Measurements from ENCODE around the gene EPHA5.
"Not testable (repeated sequence)": the region's sequence is repeated elsewhere in the genome, so short reads cannot be mapped to it uniquely, and the experiment has no call there.

EPHA5 gene

DNA sequence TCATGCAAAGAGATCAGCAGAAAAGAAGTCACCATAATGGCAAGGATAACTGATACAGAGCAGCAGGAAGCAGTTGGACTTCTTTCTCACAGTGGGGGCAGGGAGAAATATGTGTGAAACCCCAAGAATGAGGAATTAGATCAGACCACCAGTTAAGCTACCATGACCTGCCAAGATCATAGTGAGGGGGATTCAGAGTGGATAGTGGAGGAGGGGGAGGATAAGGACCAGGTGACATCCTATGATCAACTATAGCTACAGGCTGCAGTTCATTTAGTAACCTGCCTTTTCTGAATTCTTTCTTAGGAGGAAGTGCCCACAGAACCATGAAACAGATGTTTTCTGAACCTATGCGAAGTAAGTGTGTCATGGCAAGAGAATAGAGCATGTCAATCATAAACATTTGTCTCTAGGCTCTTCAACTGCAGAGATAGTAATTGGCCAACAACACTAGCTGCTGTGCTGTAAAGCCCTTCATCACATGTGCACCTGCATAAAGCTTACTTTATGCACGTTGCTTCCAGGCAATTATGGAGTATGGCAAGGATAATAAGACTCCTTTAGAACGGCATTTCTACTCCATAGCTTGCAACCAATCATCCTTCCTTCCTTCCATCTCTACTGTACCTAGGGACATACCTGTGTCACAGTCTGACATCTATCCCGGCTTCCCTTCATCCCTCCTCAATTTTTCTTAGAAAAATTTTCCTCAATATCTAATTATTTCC, 329.7 kb downstream of the EPHA5 start:
- TF ChIP-seq POLR2A (IDR thresholded peaks at IDR 0.05; ENCODE audit: low read length), result no peak
- TF ChIP-seq GATA1 (IDR thresholded peaks at IDR 0.05; ENCODE audit: low read depth, low read length), result no peak
- DNase-seq, result no peak

DNA sequence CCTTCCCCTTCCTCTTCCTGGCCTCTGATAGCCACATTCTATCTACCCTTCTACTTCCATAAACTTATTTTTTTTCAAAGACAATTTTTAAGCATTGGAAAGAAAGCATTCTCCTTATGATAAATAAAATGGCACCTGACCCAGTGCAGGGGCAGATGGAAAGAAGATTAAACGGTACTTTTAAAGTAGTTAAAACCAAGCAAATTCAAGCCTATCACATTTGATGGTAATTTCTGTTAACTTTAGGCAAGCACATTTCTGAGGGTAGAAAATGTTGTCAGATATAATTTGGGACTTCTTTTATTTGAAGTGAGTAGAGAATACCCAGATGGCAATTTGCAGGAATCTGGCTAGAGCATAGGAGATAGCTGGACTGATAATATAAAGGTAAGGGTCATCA, 332.9 kb downstream of the EPHA5 start:
- TF ChIP-seq GATA1 (IDR thresholded peaks at IDR 0.05; ENCODE audit: low read depth, low read length), result no peak
- TF ChIP-seq POLR2A (IDR thresholded peaks at IDR 0.05; ENCODE audit: low read length), result no peak
- DNase-seq, result no peak

DNA sequence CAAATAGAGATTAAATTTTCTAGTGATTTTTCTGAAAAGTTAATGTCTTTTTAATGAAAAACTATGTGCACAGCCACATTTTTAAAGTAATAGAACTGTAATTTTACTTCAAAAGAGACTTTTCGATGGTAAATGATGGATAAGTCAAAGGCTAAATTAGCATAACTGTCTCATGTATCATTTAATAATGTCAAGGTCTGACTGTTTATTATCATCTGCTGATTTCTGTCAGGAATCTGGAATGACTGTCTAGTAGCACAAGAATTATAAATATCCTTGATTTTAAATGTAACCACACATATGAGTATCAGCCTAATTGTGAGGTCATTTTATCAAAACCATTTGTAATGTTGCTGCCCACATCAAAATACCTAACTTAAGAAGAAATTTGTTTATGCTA, 333.8 kb downstream of the EPHA5 start:
- DNase-seq, result no peak
- TF ChIP-seq POLR2A (IDR thresholded peaks at IDR 0.05; ENCODE audit: low read length), result no peak
- no peak for TF ChIP-seq GATA1 (IDR thresholded peaks at IDR 0.05; ENCODE audit: low read depth, low read length)

DNA sequence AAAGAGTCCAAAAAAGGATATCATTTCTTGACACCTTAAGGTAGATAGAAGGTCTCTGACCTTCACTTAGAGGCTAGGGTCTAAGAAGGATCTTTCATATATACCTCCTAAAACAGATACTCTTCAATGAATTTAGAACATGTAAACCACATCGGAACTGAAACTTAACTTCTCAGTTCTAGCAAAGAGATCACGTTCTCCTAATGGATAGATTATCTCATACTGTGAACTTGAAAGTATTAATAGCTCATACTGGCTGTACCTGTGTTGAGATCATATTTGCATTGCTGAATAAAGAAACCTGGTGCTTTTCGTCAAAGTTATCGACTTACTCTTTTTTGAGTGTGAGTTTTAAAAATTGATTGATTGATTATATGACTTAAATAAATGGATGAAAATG, 353.8 kb downstream of the EPHA5 start:
- TF ChIP-seq POLR2A (IDR thresholded peaks at IDR 0.05; ENCODE audit: low read length), result no peak
- TF ChIP-seq GATA1 (IDR thresholded peaks at IDR 0.05; ENCODE audit: low read depth, low read length), result no peak
- no peak for DNase-seq

DNA sequence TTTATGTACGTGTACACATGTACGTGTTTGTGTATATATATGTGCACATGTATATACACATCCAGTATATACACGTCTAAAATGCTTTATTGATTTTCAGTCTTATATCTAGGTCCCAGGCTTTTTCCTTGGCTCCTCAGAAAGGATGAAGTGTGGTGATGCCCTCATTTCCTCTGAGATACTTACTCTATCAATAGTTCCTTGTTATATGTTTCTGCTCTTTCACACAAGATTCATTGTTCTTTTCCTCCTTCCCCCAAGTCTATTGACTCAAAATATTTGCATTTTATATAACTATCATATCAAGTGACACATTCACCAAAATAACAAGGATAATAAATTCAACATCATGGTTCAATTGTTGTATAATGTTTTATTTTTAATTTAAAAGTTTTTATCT, 359.2 kb downstream of the EPHA5 start:
- DNase-seq, result no peak
- TF ChIP-seq GATA1 (IDR thresholded peaks at IDR 0.05; ENCODE audit: low read depth, low read length) (no peak), POLR2A (IDR thresholded peaks at IDR 0.05; ENCODE audit: low read length) (no peak)

DNA sequence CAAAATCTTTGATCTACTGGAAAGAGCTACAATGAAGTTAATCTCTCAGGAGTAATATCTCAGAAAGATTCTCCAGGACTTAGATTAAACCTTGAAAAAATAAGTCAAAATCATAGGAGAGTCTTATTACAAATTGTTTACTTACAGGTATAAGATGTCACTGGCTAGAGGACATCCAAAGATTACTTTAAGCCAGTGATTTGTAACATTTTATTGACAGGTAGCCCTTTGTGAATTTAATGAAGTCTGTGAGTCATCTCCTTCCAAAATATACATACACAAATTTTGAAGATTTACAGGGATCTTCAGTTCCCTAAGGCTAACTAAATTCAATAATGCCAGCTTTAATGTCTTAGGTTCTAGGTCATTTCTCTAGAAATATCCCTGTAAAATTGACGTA, 359.7 kb downstream of the EPHA5 start:
- no peak for DNase-seq
- TF ChIP-seq POLR2A (IDR thresholded peaks at IDR 0.05; ENCODE audit: low read length), result no peak

DNA sequence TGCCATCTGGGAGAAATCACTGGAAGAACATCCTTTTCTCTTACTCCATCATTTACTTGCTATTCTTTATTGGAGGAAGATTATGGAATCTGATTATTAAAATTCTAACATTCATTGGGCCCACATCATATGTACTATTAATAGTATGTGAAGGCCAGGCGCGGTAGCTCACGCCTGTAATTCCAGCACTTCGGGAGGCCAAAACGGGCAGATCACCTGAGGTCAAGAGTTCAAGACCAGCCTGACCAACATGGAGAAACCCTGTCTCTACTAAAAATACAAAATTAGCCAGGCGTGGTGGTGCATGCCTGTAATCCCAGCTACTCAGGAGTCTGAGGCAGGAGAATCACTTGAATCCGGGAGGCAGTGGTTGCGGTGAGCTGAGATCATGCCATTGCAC, 361.7 kb downstream of the EPHA5 start:
- not testable (repeated sequence) for DNase-seq

DNA sequence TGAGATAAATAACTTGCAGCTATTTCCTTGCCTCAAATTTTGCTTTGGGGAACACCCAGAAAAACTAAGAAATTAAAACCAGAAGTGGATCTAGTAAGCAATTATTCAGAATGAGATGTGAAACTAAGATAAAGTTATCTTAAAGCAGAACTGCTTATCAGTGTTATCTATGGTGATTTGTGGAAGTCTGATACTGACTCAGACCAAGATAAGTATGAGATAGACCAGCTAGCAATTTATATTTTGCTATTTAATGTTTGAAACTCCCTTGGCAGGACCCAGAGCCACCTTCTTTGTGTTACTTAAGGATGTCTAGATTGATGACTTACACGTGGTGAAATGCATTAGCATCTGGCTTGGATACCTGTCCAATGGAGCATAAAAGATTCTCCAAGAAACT, 368.1 kb downstream of the EPHA5 start:
- DNase-seq, result no peak
- no peak for TF ChIP-seq GATA1 (IDR thresholded peaks at IDR 0.05; ENCODE audit: low read depth, low read length)
- no peak for TF ChIP-seq POLR2A (IDR thresholded peaks at IDR 0.05; ENCODE audit: low read length)

DNA sequence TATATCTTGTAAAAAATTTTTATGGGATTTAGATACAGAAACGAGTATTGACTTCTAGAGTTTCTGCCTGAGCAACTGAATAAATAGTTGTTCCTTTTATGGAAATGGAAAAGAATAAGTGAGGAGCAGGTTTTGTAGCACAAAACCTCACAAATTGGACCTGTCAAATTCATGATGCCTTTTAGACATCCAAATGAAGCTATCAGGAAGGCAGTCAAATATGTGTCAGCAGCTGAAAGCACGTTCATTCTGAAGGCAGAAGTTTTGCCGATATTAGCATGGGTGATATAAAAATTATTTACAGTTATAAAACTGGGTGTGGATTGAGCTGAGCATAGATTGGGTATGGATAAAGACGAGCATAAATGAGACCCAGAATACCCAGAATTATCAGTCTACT, 374.0 kb downstream of the EPHA5 start:
- no peak for DNase-seq
- no peak for TF ChIP-seq GATA1 (IDR thresholded peaks at IDR 0.05; ENCODE audit: low read depth, low read length)
- TF ChIP-seq POLR2A (IDR thresholded peaks at IDR 0.05; ENCODE audit: low read length), result no peak

DNA sequence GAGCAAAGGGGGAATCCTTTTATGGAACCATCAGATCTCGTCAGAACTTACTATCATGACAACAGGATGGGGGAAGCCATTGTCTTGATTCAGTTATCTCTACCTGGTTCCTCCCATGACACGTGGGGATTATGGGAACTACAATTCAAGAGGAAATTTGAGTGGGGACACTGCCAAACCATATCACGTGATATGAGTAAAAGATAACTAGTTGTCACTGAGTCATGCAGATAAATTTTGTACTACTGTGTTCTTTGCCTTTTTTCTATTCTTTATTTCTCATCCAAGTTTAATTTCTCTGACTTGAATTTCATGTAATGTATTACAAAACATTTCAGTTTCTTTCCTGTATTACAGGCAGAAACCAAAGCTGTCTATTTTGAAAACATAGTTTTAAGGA, 383.2 kb downstream of the EPHA5 start:
- DNase-seq, result no peak
- TF ChIP-seq POLR2A (IDR thresholded peaks at IDR 0.05; ENCODE audit: low read length) (no peak), GATA1 (IDR thresholded peaks at IDR 0.05; ENCODE audit: low read depth, low read length) (no peak)
